Hematopoietic multipotent progenitor cell treated with erythropoietin and hydrocortisone succinate and interleukin-3 and kit ligand, for 15 days (in vitro differentiated cells): ENCODE measurements around the gene C11orf21.

Experiments
- DNase-seq: peaks from one replicate; pipeline ENCODE4 v3.0.0-alpha.2; 2015; ENCODE audit warnings: low spot score

Gene C11orf21

DNA sequence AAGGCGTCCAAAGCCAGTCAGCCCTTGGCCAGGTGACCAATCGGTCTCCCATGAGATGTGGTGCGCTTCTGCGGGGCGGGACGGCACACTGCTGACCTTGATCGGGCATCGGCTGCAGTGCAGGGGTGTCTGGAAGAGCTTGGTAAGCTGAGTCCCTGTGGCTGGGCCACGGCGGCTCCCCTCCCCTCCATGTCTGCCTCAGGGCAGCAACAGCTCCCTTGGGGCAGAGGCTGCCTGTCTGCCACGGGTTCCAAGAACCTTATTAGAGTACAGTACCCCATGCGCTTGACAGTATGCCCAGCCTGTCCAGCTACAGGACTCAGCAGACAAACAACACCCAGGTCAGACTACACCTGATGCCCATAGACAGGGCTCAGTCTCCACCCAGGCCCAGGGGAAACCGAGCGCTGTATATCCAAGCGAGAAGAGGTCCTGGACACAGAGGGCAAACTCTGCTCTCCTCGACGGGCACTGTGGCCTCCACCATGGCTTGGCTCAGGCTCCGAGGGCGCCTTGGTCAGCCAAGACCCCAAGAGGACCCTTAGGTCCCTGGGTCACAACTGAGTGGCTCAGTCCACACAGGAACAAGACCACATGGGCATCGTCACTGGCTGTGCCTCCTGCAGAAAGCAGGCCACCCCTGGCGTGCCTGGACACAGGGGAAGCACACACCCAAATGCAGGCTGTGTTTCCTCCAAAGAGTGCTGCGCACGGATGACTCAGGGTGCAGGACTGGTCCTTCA, 19.0 kb upstream of the C11orf21 start:
- DNase-seq, result no peak

DNA sequence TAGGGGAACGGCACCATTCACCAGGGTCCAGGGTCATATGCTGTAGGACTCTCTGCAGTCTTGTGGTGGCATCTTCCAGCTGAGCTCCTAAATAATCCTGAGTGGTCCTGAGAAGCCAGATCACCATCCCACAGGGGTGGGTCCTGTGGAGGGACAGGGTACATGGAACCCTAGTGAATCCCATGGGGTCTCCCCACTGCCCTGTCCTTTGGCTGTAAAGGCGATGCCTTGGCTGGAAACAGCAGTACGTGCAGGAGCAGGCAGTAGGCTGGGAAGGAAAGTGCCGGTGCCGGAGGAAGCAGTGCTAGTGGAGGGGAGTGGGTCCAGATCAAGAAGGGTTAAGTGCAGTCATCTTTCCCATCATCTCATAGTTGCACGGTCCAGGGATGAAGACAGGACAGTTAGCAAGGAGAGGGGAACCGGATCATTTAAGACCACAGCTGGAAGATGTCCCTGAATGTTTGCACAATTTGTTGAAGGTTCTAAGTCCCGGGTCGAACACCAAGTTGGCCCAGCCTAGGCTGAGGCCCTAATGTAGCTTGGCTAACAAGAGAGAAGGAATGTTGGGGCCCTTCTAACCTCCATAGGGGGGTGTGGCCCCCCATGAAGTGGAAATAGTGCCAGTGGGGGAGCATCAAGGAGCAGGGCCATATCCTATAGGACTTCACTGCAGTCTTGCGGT, 18.2 kb upstream of the C11orf21 start:
- no peak for DNase-seq

DNA sequence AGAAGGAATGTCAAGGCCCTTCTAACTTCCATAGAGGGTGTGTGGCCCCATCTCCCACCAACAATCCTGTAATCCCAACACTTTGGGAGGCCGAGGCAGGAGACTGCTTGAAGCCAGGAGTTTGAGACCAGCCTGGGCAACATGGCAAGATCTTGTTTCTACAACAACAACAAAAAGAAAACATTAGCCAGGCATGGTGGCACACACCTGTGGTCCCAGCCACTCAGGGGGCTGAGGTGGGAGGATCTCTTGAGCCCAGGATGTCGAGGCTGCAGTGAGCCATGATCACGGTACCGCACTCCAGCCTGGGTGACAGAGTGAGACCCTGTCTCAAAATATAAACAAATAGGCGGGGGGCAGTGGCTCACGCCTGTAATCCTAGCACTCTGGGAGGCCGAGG, 17.0 kb upstream of the C11orf21 start:
- no peak for DNase-seq

DNA sequence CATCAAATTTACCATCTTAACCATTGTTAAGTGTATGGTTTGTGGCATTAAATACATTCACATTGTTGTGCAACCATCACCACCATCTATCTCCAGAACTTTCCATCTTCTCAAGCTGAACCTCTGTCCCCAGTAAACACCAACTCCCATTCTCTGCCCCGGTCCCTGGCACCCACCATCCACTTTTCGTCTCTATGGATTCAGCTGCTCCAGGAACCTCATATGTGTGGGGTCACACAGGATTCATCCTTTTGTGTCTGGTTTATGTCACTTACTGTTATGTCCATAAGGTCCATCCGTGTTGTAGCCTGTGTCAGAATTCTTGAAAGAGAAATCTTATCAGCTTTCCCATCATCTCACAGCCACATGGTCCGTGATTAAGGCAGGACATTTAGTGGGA, 16.4 kb upstream of the C11orf21 start:
- no peak for DNase-seq

DNA sequence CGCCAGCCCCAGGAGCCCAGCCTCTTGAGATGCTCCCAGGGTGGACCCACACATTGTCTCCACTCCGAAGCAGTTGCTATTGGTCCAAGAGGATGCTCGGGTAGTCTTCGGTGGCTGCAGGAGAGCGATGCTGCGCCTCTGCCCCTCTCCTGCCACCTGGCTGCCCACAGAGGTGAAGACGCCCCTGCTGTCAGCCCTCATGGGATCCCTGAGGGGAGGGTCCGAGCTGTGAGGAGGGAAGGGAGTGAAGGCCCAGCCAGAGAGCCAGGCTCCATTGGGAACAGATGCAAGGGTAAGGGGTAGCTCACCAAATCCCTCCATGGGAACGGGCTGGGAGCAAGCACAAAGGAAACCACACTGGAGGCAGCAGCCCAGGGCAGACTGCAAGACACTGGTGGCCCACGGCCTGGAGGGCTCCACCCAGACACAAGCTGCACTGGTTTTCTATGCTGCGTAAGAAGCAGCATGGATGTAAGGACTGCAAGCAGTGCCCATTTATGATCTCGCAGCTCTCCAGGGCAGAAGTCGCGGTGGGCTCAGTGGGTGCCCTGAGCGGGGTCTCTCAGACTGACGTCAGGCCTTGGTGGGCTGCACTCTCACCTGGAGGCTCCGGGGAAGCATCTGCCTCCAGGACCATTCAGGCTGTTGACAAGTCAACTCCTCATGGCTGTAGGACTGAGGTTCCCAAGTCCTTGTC, 15.8 kb upstream of the C11orf21 start:
- DNase-seq, result no peak

DNA sequence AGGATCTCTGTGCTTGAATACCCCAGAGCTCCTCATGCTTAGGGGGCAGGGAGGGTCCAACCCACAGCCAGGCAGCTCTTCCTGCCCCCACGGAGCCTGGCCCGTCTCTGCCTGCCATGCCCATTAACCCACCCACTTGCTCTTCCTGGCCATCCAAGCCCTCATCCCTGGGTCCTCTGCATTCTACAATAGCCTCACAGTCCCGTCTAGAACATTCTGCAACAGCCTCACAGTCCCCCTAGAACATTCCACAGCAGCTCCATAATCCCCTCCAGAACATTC, 15.2 kb upstream of the C11orf21 start:
- DNase-seq, result no peak

DNA sequence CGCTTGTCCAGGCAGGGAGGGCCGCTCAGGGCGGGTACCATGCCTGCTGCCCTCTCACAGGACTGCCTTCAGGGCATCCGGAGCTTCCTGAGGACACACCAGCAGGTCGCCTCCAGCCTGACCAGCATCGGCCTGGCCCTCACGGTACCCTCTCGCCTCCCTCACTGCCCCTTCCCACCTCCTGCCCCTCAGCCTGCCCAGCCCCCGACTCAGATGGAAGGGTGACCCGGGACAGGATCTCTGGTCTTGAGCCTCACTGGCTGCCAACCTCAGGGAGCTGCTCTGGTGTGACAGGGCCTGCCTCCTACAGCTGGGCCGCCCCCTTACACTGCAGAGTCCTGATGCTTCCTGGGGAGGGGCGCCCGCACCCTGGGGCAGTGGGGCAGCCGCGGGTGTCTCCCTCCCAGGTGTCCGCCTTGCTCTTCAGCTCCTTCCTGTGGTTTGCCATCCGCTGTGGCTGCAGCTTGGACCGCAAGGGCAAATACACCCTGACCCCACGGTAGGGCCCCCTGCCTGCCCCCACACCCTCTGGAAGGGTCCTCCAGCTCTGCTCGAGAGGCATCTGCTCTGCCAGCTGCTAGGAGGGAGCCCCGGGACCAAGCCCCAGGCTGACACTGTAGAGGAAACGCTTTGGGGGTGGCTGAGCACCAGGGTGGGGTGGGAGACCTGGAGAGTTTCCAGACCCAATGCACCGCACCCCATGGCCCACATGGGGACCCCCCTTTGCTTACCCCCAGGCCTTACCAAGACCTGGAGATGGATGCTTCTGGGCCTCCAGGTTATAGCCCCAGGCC, 14.6 kb upstream of the C11orf21 start:
- DNase-seq, result no peak

DNA sequence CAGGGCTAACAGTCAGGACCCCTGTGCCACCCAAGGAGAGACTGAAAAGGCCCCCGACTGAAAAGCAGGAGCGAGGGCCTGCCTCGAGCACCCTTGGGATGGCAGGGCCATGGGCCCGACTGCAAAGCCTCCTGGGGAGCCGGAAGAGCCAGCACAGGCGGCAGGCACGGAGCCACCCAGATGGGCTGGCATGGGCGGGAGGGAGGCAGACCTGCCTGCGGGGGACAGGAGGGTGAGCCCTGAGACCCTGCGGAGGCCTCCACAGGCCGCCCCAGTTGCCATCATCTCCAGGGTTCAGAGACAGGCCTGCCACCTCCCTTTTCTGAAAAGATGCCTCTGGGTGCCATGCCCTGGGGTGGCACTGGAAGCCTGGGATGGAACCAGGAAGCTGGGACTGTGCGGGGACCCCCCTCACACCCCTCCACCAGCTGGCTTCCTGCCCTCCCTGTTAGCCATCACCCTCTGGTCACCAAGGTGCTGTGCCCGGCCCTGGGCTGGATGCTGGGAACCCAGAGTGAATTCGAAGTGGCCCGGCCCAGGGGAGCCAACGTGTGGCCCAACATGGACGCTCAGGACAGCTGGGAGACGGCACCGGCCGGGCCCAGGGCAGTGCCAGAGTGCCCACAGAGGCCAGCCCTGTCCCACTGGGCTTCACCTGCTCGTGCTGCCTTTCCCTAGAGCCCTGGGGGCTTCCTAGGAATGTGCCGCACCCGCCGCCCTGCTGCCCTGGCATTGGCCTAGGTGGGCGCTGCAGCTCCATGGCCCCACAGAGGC, 13.9 kb upstream of the C11orf21 start:
- DNase-seq, result no peak

DNA sequence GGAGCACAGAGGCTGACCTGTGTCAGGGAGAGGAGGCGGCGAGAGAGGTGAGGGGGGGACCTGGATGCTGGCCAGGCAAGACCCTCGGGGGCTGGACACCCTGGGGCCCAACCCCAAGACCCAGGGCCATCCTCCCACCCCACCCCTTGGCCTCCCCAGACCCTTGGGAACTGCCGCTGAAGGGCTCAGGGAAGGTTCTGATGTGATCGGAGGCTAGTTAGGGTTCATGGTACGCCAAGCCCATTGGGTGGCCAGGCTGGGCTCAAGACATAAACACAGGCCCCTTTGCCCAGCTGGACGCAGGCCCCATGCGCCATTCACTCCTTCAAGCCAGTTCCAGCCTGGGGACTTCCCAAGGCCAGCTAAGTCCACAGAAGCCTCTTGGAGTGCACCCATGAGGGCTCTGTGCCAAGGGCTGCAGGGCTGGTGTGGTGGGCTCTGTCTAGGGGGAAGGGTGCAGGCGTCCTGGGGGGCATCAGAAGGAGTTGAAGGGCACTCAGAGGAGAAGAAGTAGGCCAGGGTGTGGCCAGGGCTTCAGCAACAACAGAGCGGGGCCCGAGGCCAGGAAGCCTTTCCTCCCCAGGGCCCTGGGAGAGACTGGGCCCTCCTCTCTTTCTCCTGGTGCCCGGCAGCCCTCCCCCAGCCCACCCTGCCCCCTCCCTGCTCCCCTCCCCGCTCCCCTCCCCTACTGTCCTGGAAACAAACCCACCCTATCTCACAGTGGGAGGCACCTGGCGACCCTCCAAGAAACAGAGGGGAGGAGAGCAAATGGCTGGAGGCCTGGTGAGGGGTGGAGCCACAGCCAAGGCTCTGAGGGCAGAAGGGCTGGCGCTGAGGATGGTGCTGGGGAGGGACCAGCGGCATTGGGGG, 13.0 kb upstream of the C11orf21 start:
- DNase-seq, result peak; percentile 38

DNA sequence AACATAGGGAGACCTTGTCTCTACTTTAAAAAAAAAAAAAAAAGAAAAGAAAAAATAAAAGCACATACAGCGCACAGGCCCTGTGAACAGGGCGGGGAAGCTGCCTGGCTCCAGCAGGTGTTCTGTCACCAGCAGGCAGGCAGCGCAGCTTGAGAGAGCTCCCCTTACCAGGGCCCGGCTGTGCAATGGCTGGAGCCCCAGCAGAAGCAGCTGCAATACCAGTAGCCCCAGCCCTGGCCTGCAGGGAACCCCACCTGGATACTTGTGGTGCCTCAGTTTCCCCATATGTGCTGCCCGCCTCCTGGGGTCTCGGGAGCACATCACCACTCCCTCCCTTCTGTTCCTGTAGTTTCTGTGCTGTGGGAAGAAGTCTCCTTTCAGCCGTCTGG, 12.4 kb upstream of the C11orf21 start:
- DNase-seq, result no peak

DNA sequence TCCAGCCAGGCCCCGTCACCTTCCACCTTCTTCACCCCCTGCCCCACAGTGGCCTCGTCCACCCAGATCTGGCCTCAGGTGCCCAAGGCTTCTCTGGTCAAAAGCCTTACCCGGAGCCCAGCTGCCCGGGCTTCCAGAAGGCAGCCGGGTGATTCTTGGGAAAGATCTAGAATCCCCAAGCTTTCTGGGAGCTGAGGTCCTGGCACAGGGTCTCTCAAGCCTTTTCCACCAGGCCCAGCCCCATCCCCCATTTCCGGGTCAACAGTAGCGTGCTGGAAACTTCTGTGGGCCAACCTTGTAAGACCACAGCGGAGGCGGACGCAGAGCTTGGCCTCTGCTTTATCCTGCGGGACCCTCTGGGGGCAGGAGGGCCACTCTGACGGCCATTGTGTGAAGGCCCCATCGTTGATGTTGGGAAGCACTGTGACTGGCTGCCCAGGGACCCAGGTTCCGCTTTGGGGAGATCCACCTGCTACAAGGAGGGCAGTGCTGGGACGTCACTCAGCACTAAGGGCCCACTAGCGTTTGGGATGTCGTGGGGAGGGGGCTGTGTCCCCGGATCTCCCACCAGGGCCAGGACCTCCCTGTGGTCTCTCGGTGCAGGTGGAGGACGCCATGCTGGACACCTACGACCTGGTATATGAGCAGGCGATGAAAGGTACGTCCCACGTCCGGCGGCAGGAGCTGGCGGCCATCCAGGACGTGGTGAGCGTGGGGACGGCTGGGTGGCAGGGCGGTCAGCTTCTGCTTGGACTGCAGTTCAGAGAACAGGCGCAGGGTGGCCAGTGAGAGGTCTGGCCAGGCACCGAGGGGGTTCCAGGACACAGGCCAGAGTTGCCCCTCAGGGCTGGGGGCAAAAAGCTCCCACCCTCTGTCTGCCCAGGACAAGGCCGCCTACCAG, 11.6 kb upstream of the C11orf21 start:
- no peak for DNase-seq

DNA sequence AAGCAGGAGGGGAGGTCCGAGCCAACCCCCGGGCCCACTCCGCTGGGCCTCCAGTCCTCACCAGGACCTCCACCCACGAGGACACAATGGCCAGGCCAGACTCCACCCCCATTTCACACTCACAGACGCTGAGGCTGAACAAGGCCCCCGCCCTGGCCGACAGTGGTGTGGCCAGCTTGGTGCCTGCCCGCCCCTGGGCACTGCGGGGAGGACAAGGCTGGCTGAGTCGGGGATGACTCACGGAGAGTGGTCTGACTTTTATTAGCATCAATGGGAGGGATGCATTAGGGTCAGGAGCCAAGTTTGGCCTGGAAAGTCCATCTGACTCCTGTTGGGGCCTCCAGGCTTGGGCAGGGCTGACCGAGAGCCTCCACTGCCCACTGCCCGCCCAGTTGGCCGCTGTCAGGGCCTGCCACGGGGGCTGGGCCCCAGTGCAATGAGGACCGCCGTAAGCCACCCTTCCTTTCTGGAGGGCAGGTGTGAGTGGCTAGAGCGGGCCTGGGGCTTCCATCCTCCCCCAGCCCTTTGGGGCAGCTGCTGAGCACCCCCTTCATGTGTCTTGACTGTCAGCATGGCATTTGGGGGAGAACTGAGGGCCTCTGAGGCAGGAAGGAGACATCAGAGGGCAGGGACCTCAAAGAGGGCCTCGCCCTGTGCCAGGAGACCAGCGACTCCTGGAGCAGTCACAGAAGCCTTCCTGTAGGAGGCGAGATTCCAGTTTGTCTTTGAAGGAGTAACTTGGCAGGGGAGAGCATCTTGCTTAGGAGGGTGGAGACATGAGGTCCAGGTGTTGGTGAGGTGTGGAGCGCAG, 10.7 kb upstream of the C11orf21 start:
- DNase-seq, result no peak

DNA sequence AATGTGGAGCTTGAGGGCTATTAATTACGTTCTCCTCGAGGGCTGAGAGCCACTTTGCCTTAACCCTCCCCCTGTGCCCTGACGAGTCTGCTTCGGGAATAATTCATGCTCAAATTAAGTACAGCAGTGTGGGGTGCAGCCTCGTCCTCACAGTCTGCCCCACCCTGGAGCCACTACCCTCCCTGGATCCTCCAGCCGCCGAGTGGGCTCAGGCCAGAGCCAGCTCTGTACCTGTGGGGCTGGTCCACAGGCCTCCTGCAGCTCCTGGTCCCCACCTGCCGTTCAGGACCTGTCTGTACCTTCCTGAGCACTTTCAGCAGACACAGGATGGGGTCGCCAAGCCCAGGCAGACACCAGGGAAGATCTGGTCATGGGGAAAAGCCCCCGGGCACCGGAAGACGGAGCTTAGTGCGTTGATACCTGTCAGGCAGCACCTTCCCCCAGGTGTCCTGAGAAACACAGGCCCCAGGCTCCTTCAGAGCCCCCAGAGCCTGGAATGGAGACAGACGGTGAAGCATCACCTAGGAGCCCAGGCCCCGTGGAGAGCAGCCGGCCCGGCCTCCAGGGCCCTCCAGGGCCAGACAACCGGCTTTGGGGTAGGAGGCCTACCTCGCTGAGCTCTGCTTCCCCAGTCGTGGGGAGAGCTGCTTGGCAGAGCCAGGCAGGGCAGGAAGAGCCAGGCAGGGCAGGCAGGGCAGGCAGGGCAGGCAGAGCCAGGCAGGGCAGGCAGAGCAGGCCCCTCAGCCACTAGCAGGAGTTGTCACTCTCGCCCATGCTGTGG, 9.8 kb upstream of the C11orf21 start:
- no peak for DNase-seq

DNA sequence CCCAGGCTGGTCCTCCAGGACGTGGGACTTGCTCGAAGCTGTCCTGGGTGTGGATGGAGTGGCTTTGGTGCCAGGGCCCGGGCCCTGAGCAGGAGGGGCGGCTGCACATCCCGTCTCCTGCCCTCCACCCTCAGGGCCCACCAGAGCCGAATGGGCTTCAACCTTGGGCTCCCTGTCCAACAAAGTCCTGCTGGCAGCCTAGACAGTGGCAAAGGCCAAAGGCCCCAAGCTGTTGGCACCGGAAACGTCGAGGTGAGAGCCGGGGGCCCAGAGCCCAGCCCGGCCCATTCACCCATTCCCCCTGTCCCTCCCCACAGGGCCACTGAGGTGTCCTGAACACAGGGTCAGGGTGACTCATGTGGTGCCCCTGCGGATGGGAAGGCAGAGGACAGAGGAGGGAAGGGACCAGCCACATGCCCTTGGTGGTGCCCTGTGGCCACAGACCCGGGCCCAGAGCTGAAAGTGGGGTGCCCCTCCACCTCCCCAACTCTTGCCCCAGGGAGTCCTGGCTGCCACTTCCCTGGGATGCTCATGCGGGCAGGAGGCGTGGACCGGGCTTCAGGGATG, 9.2 kb upstream of the C11orf21 start:
- DNase-seq, result no peak

DNA sequence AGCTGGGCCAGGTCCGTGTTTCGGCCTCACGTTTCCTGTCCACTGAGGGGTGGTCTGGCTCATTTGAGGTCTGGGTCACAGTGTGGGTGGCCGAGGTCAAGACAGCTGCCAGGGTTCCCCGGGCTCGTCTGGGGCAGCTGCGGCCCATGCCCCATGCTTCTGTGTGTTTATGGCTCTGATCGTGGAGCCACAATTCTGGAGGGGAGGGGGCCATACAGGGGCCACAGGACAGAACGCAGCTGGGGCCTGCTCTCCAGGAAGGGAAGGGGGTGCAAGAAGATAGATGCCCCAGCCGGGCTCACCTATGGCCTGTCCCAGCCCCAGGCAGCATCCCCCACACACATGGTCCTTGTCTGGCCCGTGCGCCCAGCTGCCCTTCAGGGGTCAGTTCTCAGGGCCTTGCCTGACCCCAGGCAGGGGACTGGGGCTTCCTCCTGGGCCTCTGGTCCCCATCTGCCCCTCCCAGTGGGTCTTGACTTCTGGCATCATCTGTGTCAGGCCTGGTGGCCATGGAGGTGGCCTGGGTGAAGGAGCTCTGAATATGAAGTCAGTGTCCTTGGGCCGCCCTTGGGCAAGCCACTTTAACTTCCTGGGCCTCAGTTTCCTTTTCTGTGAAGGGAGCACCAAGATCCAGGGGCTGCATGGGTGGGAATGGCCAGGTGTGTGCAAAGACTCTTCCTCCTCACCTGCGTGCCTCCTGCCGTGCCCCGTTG, 8.5 kb upstream of the C11orf21 start:
- DNase-seq, result no peak

DNA sequence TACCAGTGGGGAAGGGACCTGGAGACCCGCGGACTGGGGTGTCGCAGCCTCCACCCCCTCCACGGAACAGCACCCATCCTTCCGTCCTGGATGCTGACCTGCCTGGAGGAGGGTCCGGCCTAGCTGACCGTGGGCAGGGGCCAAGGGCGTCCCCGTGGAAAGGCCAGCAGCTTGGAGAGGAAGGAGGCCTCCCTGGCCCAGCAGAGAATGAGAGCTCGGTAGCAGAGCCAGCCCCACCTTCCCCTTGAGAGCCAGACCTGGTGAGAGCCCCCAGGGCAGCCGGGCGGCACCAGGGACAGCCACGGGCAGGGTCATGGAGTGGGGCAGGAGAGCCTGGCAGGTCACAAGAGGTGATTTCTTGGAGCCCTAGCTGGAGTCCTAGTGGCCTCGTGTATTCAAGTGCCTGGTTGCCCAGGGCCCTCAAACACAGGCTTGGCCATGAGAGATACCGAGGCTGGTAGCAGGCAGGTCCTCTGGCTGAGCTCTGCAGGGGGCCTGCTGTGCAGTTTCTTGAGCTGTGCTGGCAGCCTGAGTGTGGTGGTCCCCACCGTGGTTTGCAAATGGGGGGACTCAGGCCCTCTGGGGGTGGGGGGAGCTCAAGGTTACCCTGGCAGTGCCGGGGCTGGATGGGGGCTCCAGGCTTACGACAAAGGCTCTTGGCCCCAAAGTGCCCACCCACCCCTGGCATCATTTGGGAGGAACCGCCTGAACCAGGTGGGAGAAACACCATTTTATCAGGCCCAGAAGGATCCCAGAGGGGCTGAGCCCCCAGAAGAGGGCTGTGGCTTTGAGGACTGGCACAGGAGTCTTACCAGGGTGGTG, 7.7 kb upstream of the C11orf21 start:
- DNase-seq, result no peak
